Lower lobe of right lung (tissue), 2 donors: ENCODE data around the gene GPD2. TPM values are rescaled to one million over a fixed set of nuclear protein-coding genes. Genes with fewer than 3 reads are reported as not detected.
A peak's percentile ranks its signal among the peaks of the same experiment; 100 is the strongest.

ENCODE experiments used
- ATAC-seq, 2 donors: fragments of 200-7000 bp; cut with Tn5 transposase; one replicate each; pipeline ENCODE4 v1.9.1; 2020 to 2022; ENCODE audit warnings: mild to moderate bottlenecking in 2 of 2, moderate library complexity in 2 of 2
- DNase-seq: peaks from one replicate; pipeline ENCODE4 v3.0.0-alpha.2; 2020
- H3K27ac ChIP-seq: fragments of 200-600 bp; one replicate; pipeline ENCODE4 v1.8.0; 2022
- H3K27me3 ChIP-seq: fragments of 200-600 bp; one replicate; pipeline ENCODE4 v1.8.0; 2022; ENCODE audit warnings: low read depth
- H3K36me3 ChIP-seq: fragments of 200-600 bp; one replicate; pipeline ENCODE4 v1.8.0; 2022; ENCODE audit warnings: mild to moderate bottlenecking
- H3K4me1 ChIP-seq: fragments of 200-600 bp; one replicate; pipeline ENCODE4 v1.8.0; 2022
- H3K4me3 ChIP-seq: fragments of 200-600 bp; one replicate; pipeline ENCODE4 v1.8.0; 2022; ENCODE audit warnings: mild to moderate bottlenecking
- H3K9me3 ChIP-seq: fragments of 200-600 bp; one replicate; pipeline ENCODE4 v1.8.0; 2022
- intact Hi-C: fragments of 100-400 bp; cut with DNase I; formaldehyde crosslinking; loops from one replicate; pipeline ENCODE4 v1.11.0; 2022
- total RNA-seq: library from RNA; stranded (reverse); fragmentation: NEBNext Ultra II Directional; extraction: Animal tissue kit (Norgen Biotek cat#: 25700); gene quantifications from one replicate; pipeline ENCODE4 v1.2.1, GENCODE V29; 2021
- TF ChIP-seq, protein P1 (sequence below): fragments of 200-600 bp; IDR thresholded peaks from one replicate; pipeline ENCODE4 v1.8.0; 2022; ENCODE audit warnings: antibody characterized with exemption, mild to moderate bottlenecking
- donor health status: DM: no; HTN: yes; CAD: no; lungs with severe emphysema.

GPD2 gene
- total RNA-seq, 1 donor from 2014 or later: 50.4 TPM

DNA sequence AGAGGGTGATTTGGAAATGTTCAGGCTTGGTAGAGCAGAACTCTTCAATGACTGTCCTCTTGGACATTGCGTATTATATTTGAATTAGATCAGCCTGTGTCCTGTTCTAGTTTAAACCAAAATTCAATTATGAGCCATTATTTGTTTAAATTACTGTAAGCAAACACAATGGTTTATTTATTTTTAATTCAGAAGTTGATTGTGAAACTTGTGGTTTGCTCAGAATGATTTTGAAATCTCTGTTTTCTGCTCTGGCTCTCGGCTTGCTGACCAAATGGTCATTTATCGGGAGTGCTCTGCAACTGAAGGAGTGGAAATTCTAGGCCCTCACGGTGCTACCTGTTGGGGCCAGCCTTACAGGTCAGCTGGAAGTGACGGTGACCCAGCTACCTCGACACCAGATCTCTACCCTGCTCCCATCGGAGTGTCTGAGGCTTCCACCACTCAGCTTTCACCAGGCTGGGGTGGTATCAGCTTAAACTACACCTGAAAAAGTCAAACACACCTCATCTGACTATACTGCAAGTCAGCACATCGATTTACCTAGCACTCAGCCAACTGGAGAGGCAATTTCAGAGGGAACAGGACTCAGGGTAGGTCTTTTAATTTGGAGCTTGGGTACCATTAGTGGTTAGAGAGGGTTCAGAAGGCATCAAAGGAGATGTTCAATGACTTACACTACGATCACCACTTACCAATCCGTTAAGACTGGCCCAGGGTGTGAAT is 36.8 kb upstream of the GPD2 start:
- peaks cover 12% of the 10 kb centered on the region for H3K4me1 ChIP-seq
- TF ChIP-seq, protein P1, sequence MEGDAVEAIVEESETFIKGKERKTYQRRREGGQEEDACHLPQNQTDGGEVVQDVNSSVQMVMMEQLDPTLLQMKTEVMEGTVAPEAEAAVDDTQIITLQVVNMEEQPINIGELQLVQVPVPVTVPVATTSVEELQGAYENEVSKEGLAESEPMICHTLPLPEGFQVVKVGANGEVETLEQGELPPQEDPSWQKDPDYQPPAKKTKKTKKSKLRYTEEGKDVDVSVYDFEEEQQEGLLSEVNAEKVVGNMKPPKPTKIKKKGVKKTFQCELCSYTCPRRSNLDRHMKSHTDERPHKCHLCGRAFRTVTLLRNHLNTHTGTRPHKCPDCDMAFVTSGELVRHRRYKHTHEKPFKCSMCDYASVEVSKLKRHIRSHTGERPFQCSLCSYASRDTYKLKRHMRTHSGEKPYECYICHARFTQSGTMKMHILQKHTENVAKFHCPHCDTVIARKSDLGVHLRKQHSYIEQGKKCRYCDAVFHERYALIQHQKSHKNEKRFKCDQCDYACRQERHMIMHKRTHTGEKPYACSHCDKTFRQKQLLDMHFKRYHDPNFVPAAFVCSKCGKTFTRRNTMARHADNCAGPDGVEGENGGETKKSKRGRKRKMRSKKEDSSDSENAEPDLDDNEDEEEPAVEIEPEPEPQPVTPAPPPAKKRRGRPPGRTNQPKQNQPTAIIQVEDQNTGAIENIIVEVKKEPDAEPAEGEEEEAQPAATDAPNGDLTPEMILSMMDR: no peak
- peak overlapping the region; percentile 89 for H3K27ac ChIP-seq
- H3K4me3 ChIP-seq: peak overlapping the region; percentile 70
- no peaks in the 10 kb centered on the region for H3K9me3 ChIP-seq
- intact Hi-C loops: no loop called here
- no peaks in the 10 kb centered on the region for H3K27me3 ChIP-seq
- H3K36me3 ChIP-seq: no peaks in the 10 kb centered on the region
- DNase-seq: peak; percentile 55
- peak; percentile 56 to 62 for ATAC-seq

DNA sequence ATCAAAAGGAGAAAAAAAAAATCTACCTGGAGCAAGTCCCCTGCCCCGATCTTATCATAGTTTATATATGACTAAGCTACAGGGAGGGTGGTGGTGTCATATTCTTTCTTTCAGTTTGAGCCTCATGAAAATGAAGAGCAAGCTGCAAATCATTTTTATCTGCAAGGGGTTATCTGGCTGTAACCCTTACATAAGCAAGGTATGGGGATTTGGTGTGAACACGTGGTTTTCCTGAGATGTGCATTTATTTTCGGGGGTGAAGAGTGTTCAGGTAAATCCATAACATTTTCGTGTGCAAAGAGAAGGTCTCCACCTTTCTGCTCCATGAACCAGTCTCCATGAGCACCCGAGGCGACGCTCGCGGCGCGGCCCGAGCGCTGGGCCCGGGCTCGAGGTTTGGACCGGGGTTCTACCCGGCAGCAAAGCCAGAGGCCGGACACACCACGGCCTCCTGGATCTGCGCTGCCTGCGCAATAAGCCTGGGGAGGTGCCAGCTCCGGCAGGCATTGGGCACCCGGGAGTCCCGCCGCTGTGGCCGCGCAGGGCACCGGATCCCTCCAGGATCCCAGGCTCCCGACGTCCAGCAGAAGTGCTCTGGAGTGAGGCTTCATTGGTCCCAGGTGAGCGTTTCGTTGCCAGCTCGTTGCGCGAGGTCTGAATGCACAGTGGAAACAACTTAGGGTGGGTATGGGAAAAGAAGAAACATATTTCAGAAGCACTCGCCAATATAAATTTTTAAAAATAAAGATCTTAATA is 36.1 kb upstream of the GPD2 start:
- Histone ChIP-seq H3K27ac (peak overlapping the region; percentile 89), H3K4me3 (peak overlapping the region; percentile 70), H3K9me3 (no peaks in the 10 kb centered on the region), H3K27me3 (no peaks in the 10 kb centered on the region), H3K36me3 (no peaks in the 10 kb centered on the region), H3K4me1 (peaks cover 13% of the 10 kb centered on the region)
- peak; percentile 90 to 93 for ATAC-seq
- intact Hi-C loops: no loop called here
- TF ChIP-seq, protein P1: no peak
- DNase-seq: peak; percentile 87

DNA sequence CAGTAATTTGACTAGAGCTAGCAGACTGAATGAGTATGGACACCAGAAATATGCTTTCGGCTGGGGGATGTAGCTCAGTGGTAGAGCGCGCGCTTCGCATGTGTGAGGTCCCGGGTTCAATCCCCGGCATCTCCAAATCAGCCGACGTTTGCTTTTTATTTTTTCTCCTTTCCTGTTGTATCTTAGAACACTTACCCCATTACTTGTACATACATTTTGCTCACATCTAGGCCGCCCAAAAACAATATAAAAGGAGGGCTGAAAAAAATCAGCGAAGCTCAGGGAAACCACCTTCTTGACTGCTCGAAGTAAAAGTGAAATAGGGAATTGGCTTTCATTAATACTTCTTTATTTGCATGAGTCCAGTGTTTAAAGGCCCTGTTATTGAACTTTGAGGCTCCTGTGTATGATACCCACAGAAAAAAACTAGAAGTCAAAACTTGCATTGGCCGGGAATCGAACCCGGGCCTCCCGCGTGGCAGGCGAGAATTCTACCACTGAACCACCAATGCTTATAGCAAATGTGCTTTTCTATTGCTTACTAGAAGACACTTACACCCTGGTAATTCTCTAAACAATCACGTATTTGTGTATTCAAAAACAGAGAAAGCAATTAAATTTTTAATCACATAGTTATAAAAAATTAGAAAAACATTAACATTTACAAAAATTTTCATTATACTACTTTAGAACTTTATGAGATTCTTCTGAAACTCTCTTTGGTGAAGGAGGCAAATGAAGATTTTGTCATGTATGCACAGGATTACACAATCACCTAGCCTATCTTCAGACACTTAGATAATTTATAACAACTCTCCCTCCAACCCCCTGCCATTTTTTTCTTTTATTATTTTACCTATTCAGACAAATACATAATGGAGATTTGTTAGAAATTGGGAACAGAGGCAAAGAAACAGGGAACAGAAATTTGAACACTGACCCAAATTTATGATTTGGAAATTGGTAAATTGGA is 35.2 kb upstream of the GPD2 start:
- Histone ChIP-seq H3K27me3 (no peaks in the 10 kb centered on the region), H3K4me3 (peak overlapping the region; percentile 70), H3K4me1 (peaks cover 20% of the 10 kb centered on the region), H3K27ac (peak overlapping the region; percentile 89), H3K9me3 (no peaks in the 10 kb centered on the region), H3K36me3 (no peaks in the 10 kb centered on the region)
- peak; percentile 64 for DNase-seq
- intact Hi-C loops: no loop called here
- TF ChIP-seq, protein P1: no peak
- ATAC-seq: peak; percentile 91 to 92

DNA sequence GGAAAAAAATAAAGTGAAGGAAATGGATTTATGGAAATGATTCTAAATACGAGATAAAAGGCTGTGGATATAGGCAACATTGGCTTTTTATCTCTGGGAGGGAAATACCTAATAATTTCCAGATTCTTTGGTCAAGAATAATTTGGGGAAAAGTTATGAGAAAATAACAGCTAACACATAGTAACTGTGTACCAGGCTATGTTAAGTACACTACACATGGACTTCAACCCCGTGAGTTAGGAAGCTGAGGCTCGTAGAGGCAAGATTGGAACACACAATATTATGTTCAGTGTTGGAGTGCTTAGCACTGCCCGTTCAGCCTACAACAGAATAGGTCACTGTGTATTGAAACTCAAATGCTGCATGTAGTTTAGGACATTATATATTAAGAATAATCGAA is 34.3 kb upstream of the GPD2 start:
- TF ChIP-seq, protein P1: no peak
- no peaks in the 10 kb centered on the region for H3K27me3 ChIP-seq
- H3K27ac ChIP-seq: no peak overlapping the region
- H3K9me3 ChIP-seq: no peaks in the 10 kb centered on the region
- DNase-seq (no peak), ATAC-seq (no peak)
- intact Hi-C loops: no loop called here
- no peaks in the 10 kb centered on the region for H3K36me3 ChIP-seq
- H3K4me3 ChIP-seq: no peak overlapping the region
- peaks cover 25% of the 10 kb centered on the region for H3K4me1 ChIP-seq

DNA sequence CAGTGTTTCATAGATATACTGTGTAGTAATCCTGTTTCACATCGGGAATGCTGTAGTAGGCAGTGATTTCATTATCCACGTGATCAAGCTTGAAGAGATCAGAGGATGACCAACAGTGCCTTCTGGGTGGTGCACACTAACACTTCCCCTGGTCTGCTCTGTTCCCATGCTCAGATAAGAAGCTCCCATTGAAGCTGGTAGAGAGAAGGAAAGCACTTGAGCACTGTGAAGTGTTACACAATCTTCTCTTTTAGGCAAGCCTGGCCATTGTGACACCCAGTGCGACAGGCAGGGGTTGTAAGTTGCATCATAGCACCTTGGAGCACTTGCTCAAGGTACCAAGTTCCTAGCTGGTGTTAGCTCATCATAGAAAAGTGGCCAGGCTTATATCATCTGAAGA is 30.6 kb upstream of the GPD2 start:
- H3K4me1 ChIP-seq: peaks cover 14% of the 10 kb centered on the region
- no peaks in the 10 kb centered on the region for H3K36me3 ChIP-seq
- no peaks in the 10 kb centered on the region for H3K9me3 ChIP-seq
- ATAC-seq (peak; percentile 80 to 89), DNase-seq (peak; percentile 76)
- H3K27me3 ChIP-seq: no peaks in the 10 kb centered on the region
- TF ChIP-seq, protein P1: no peak
- H3K4me3 ChIP-seq: no peak overlapping the region
- H3K27ac ChIP-seq: no peak overlapping the region
- intact Hi-C loops: no loop called here
